BLaER1 treated with 17β-estradiol and CSF1 and Interleukin-3, amounts not matched to agents 10 nM and 100 nM (cell line): ENCODE results near the gene RHBDF2.
A peak's percentile ranks its signal among the peaks of the same experiment; 100 is the strongest.
"Not testable (repeated sequence)": the region's sequence is repeated elsewhere in the genome, so short reads cannot be mapped to it uniquely, and the experiment has no call there.

Experiments used
- H3K27ac ChIP-seq, 11 experiments: shearing (Covaris generic); formaldehyde crosslinking; 2 replicates each; pipeline ENCODE4 v1.8.1; 2022
- H3K27me3 ChIP-seq, 11 experiments: shearing (Covaris generic); formaldehyde crosslinking; 2 replicates each; pipeline ENCODE4 v1.8.1; 2022
- H3K36me3 ChIP-seq, 11 experiments: shearing (Covaris generic); formaldehyde crosslinking; 2 replicates each; pipeline ENCODE4 v1.8.1; 2022
- H3K4me1 ChIP-seq, 10 experiments: shearing (Covaris generic); formaldehyde crosslinking; 2 replicates each; pipeline ENCODE4 v1.8.1; 2022
- H3K4me2 ChIP-seq, 11 experiments: shearing (Covaris generic); formaldehyde crosslinking; 2 replicates each; pipeline ENCODE4 v1.8.1; 2022
- H3K4me3 ChIP-seq, 10 experiments: shearing (Covaris generic); formaldehyde crosslinking; 2 replicates each; pipeline ENCODE4 v1.8.1; 2022
- H3K9ac ChIP-seq, 11 experiments: shearing (Covaris generic); formaldehyde crosslinking; 2 replicates each; pipeline ENCODE4 v1.8.1; 2022
- H3K9me3 ChIP-seq, 11 experiments: shearing (Covaris generic); formaldehyde crosslinking; replicated peaks in 1 of 11; 2 replicates each; pipeline ENCODE4 v1.8.1; 2022
- H4K20me1 ChIP-seq, 11 experiments: shearing (Covaris generic); formaldehyde crosslinking; 2 replicates each; pipeline ENCODE4 v1.8.1; 2022
- Cebpa-rat ChIP-seq, 11 experiments: shearing (Covaris generic); IDR thresholded peaks; 2 replicates each; pipeline ENCODE4 v1.8.1; 2022

Gene RHBDF2

GRCh38 chr17:76524598-76525512 lies 23.6 kb upstream of the RHBDF2 start:
- H3K9ac ChIP-seq = peak overlapping the region in 9 of 11 experiments; percentile 4 to 78 (median 57); a peak in 17 of 22 replicates
- H3K27ac ChIP-seq = peak overlapping the region in 8 of 11 experiments; percentile 63 to 84 (median 75); a peak in 16 of 22 replicates
- peak overlapping the region in 2 of 10 experiments; percentile 13 to 16; a peak in 2 of 20 replicates for H3K4me3 ChIP-seq
- H3K9me3 ChIP-seq = no peaks in the 10 kb centered on the region
- no peaks in the 10 kb centered on the region for H4K20me1 ChIP-seq
- TF ChIP-seq Cebpa-rat (IDR thresholded peaks at IDR 0.05) = no peak
- peaks cover 0 to 19% (median 0%) of the 10 kb centered on the region in 11 experiments; a peak in 3 of 22 replicates for H3K27me3 ChIP-seq
- H3K4me2 ChIP-seq = peak overlapping the region; percentile 36 to 99 (median 93)
- H3K4me1 ChIP-seq = peaks cover 44 to 97% (median 81%) of the 10 kb centered on the region in 10 experiments
- no peaks in the 10 kb centered on the region for H3K36me3 ChIP-seq

DNA sequence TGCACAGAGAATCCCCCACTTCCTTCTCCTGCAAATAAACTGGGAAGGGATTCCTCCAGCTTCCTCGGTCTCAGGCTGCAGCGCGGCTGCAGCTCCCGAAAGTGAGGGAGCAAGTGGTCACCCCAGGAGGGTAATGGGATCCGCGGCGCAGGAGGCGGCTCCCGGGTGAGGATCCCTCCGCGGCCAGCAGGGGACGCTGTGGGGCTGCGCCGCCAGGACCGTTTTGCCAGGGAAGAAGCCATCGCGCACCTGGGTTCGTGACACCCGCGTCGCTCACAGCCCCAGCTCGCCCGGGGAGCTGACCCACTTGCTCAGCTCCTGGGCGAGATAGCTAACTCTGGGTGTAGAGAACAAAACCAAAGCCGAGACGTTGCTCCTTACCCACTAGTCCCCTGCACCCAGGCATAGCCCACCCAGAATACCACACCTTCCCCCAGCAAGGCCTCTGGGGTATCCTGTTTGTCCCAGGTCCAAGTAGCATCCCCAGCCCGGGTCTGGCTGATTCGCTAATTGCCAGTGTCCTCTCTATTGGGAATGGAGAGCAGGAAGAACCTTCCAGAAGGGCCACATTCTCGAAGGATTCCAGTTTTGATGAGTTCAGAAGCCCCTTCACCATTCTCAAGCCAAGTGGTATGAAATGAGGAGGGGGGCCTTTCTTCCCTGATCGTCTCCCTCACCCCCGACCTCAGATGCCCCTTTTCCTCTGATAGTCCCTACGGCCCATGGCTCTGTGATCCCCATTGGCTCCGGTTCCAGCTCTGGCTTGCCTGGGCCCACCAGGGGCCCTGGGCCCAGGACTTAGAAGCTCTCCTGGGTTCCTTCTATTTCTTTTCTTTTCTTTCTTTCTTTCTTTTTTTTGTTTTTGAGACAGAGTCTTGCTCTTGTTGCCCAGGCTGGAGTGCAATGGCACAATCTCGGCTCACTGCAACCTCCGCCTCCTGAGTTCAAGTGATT lies 22.1 kb upstream of the RHBDF2 start:
- no peak overlapping the region for H3K4me3 ChIP-seq
- H3K9me3 ChIP-seq = no peaks in the 10 kb centered on the region
- peak overlapping the region in 4 of 11 experiments; percentile 16 to 84 (median 80); a peak in 9 of 22 replicates for H3K27ac ChIP-seq
- H3K36me3 ChIP-seq = no peaks in the 10 kb centered on the region
- H3K27me3 ChIP-seq = peaks cover 0 to 19% (median 0%) of the 10 kb centered on the region in 11 experiments; a peak in 3 of 22 replicates
- H3K9ac ChIP-seq = peak overlapping the region in 6 of 11 experiments; percentile 15 to 46 (median 28); a peak in 9 of 22 replicates
- H4K20me1 ChIP-seq = no peaks in the 10 kb centered on the region
- H3K4me1 ChIP-seq = peaks cover 29 to 97% (median 75%) of the 10 kb centered on the region in 10 experiments
- TF ChIP-seq Cebpa-rat (IDR thresholded peaks at IDR 0.05) = no peak
- H3K4me2 ChIP-seq = peak overlapping the region; percentile 64 to 99 (median 93)

GRCh38 chr17:76521683-76522082 lies 20.5 kb upstream of the RHBDF2 start:
- Histone ChIP-seq H3K27ac (0 out of 22 replicates have a peak overlapping the region, but pooled peaks of 1 of the 11 experiments have one; percentile 15), H3K4me1 (peaks cover 32 to 97% (median 74%) of the 10 kb centered on the region in 10 experiments), H3K4me2 (peak overlapping the region in 6 of 11 experiments; percentile 12 to 99 (median 58); a peak in 4 of 22 replicates), H3K27me3 (peaks cover 0 to 10% (median 0%) of the 10 kb centered on the region in 11 experiments; a peak in 3 of 22 replicates)
- not testable (repeated sequence) for H4K20me1 ChIP-seq, H3K9me3 ChIP-seq, H3K4me3 ChIP-seq, H3K9ac ChIP-seq, H3K36me3 ChIP-seq

- Histone ChIP-seq H3K4me3 (no peak overlapping the region), H3K36me3 (no peaks in the 10 kb centered on the region), H4K20me1 (no peaks in the 10 kb centered on the region), H3K9ac (no peak overlapping the region), H3K4me1 (peaks cover 36 to 97% (median 74%) of the 10 kb centered on the region in 10 experiments), H3K27ac (0 out of 22 replicates have a peak overlapping the region, but pooled peaks of 1 of the 11 experiments have one; percentile 15), H3K27me3 (peaks cover 0 to 10% (median 0%) of the 10 kb centered on the region in 11 experiments; a peak in 3 of 22 replicates), H3K4me2 (peak overlapping the region in 8 of 11 experiments; percentile 7 to 99 (median 25); a peak in 9 of 22 replicates), H3K9me3 (no peaks in the 10 kb centered on the region)
- TF ChIP-seq Cebpa-rat (IDR thresholded peaks at IDR 0.05) = no peak
These were observed 20.0 kb upstream of the RHBDF2 start for GRCh38 chr17:76521262-76521661.

DNA sequence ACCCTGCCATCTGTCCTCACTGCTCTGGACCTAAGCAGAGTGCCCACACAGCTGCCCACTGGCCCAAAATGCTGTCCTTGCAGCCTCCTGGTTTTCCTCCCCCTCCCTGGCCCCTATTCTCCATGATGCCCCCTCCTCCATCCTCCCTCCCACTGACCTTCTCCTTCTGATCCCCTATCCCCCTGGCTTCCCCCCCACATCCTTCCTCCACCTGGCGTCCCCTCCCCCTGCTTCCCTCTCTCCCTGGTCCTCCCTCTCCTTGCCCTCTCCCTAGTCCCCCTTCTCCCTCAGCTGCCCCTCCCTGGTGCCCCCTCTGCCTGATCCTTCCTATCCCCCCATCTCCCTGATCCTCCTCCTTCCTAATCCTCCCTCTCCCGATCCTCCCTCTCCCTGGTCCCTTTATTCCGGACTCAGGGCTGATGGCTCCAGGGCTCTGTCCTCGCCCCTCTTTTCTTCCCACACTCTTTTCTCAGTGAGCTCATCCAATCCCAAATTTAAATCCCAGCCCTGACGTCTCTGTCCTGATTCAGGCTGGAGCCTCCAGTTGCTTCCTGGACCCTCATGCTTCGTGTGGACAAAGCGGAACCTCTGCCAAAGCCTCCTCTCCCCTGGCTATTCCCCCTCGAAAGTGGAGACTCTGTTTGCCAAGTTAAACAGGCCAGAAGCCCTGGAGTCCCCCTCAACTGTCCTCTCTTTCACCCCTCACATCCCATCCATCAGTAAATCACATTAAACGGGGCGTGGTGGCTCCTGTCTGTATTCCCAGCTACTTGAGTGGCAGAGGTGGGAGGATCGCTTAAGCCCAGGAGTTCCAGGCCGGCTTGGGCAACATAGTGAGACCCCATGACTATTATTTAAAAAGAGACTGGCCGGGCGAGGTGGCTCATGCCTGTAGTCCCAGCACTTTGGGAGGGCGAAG lies 18.1 kb upstream of the RHBDF2 start:
- peak overlapping the region in 8 of 11 experiments; percentile 3 to 88 (median 60); a peak in 11 of 22 replicates for H3K4me2 ChIP-seq
- H3K9ac ChIP-seq = peak overlapping the region in 3 of 11 experiments; percentile 25 to 43 (median 39); a peak in 2 of 22 replicates
- no peaks in the 10 kb centered on the region for H3K36me3 ChIP-seq
- no peak for TF ChIP-seq Cebpa-rat (IDR thresholded peaks at IDR 0.05)
- H3K4me3 ChIP-seq = no peak overlapping the region
- peaks cover 0 to 10% (median 0%) of the 10 kb centered on the region in 11 experiments; a peak in 3 of 22 replicates for H3K27me3 ChIP-seq
- H3K4me1 ChIP-seq = peaks cover 45 to 97% (median 77%) of the 10 kb centered on the region in 10 experiments
- H4K20me1 ChIP-seq = no peaks in the 10 kb centered on the region
- H3K27ac ChIP-seq = peak overlapping the region in 4 of 11 experiments; percentile 21 to 40 (median 26); a peak in 6 of 22 replicates
- H3K9me3 ChIP-seq = no peaks in the 10 kb centered on the region

GRCh38 chr17:76517638-76518038 lies 16.4 kb upstream of the RHBDF2 start:
- H4K20me1 ChIP-seq = no peaks in the 10 kb centered on the region
- peak overlapping the region in 5 of 11 experiments; percentile 24 to 91 (median 41); a peak in 3 of 22 replicates for H3K27ac ChIP-seq
- H3K4me2 ChIP-seq = peak overlapping the region; percentile 42 to 88 (median 61)
- H3K27me3 ChIP-seq = peaks cover 0 to 4% (median 0%) of the 10 kb centered on the region in 11 experiments; a peak in 1 of 22 replicates
- peaks cover 55 to 97% (median 82%) of the 10 kb centered on the region in 10 experiments for H3K4me1 ChIP-seq
- H3K36me3 ChIP-seq = no peaks in the 10 kb centered on the region
- TF ChIP-seq Cebpa-rat (IDR thresholded peaks at IDR 0.05) = no peak
- no peaks in the 10 kb centered on the region for H3K9me3 ChIP-seq
- H3K4me3 ChIP-seq = no peak overlapping the region
- H3K9ac ChIP-seq = no peak overlapping the region

GRCh38 chr17:76515274-76515949 lies 14.2 kb upstream of the RHBDF2 start:
- no peaks in the 10 kb centered on the region for H3K9me3 ChIP-seq
- H3K9ac ChIP-seq = peak overlapping the region; percentile 68 to 84 (median 79)
- H3K36me3 ChIP-seq = no peaks in the 10 kb centered on the region
- TF ChIP-seq Cebpa-rat (IDR thresholded peaks at IDR 0.05) = peak; percentile 60 to 97 (median 90); a peak in 20 of 22 replicates
- H3K27ac ChIP-seq = peak overlapping the region; percentile 81 to 91 (median 88)
- peak overlapping the region in 7 of 10 experiments; percentile 3 to 47 (median 18); a peak in 8 of 20 replicates for H3K4me3 ChIP-seq
- no peaks in the 10 kb centered on the region for H4K20me1 ChIP-seq
- H3K27me3 ChIP-seq = peaks cover 0 to 2% (median 0%) of the 10 kb centered on the region in 11 experiments; a peak in 1 of 22 replicates
- peak overlapping the region; percentile 65 to 88 (median 80) for H3K4me2 ChIP-seq
- peaks cover 60 to 96% (median 86%) of the 10 kb centered on the region in 10 experiments for H3K4me1 ChIP-seq

- not testable (repeated sequence) for H3K27me3 ChIP-seq, H3K36me3 ChIP-seq, H3K4me3 ChIP-seq, H4K20me1 ChIP-seq, H3K9me3 ChIP-seq
- Histone ChIP-seq H3K4me2 (peak overlapping the region; percentile 65 to 88 (median 80); a peak in 21 of 22 replicates), H3K4me1 (peaks cover 60 to 99% (median 84%) of the 10 kb centered on the region in 10 experiments), H3K27ac (peak overlapping the region; percentile 81 to 91 (median 88)), H3K9ac (peak overlapping the region in 9 of 11 experiments; percentile 43 to 84 (median 75); a peak in 11 of 22 replicates)
These were observed 13.1 kb upstream of the RHBDF2 start for GRCh38 chr17:76514355-76514754.
